Suprapubic skin (tissue), 4 donors: Measurements from ENCODE around the gene CPNE7. TPM values are rescaled to one million over a fixed set of nuclear protein-coding genes. Genes with fewer than 3 reads are reported as not detected.

ENCODE experiments used
- DNase-seq, 2 donors: peaks; one replicate each; pipeline ENCODE4 v3.0.0-alpha.2; 2019; ENCODE audit warnings: low spot score in 2 of 2
- H3K27ac ChIP-seq: fragments of 200-600 bp; sonication (generic); one replicate; pipeline ENCODE4 v1.5.1; 2019
- H3K27me3 ChIP-seq: fragments of 200-600 bp; sonication (generic); one replicate; pipeline ENCODE4 v1.5.1; 2019
- H3K36me3 ChIP-seq: fragments of 200-600 bp; sonication (generic); one replicate; pipeline ENCODE4 v1.5.1; 2019
- H3K4me1 ChIP-seq: fragments of 200-600 bp; sonication (generic); one replicate; pipeline ENCODE4 v1.5.1; 2019
- H3K4me3 ChIP-seq: fragments of 200-600 bp; sonication (generic); one replicate; pipeline ENCODE4 v1.5.1; 2019; ENCODE audit warnings: mild to moderate bottlenecking
- H3K9me3 ChIP-seq: fragments of 200-600 bp; sonication (generic); one replicate; pipeline ENCODE4 v1.5.1; 2019
- EP300 ChIP-seq: sonication (generic); formaldehyde crosslinking; IDR thresholded peaks from one replicate; pipeline ENCODE4 v1.6.1; 2017; ENCODE audit warnings: antibody characterized with exemption
- POLR2A ChIP-seq, 2 donors: fragments of 450-650 bp; IDR thresholded peaks; one replicate each; pipeline ENCODE4 v1.6.1; 2017; ENCODE audit warnings: antibody characterized with exemption in 2 of 2, mild to moderate bottlenecking in 2 of 2, moderate library complexity in 2 of 2
- POLR2AphosphoS5 ChIP-seq, 3 donors: sonication (generic); formaldehyde crosslinking; IDR thresholded peaks; one replicate each; pipeline ENCODE4 v1.6.1; 2017; ENCODE audit warnings: antibody characterized with exemption in 3 of 3
- WGBS: methylation state at CpG from one replicate; pipeline ENCODE4 v1.1.5; 2018; 5-methylcytosine and 5-hydroxymethylcytosine counted together
- total RNA-seq, 4 donors: library from RNA; depleted of rRNA; stranded (reverse); fragments of >200 nt; gene quantifications; one replicate each; pipeline ENCODE4 v1.1.0, GENCODE V29; 2016
- TF ChIP-seq, protein P1 (sequence below), 2 donors: fragments of 200-600 bp in 1 of 2; fragments of 450-650 bp in 1 of 2; sonication (generic) in 1 of 2; IDR thresholded peaks; one replicate each; pipeline ENCODE4 v1.5.1; 2016 to 2019; ENCODE audit warnings: antibody characterized with exemption in 2 of 2, mild to moderate bottlenecking in 1 of 2, moderate library complexity in 1 of 2

The CPNE7 gene
- total RNA-seq, 4 donors from 2014 or later: 0.51 to 12.9 (median 2.9) TPM; not detected in 1

GRCh38 chr16:89604764-89605163, 29.2 kb downstream of the CPNE7 start:
- TF ChIP-seq POLR2AphosphoS5 (IDR thresholded peaks at IDR 0.05) (no peak), EP300 (no peak), POLR2A (IDR thresholded peaks at IDR 0.05) (no peak)
- TF ChIP-seq, protein P1, sequence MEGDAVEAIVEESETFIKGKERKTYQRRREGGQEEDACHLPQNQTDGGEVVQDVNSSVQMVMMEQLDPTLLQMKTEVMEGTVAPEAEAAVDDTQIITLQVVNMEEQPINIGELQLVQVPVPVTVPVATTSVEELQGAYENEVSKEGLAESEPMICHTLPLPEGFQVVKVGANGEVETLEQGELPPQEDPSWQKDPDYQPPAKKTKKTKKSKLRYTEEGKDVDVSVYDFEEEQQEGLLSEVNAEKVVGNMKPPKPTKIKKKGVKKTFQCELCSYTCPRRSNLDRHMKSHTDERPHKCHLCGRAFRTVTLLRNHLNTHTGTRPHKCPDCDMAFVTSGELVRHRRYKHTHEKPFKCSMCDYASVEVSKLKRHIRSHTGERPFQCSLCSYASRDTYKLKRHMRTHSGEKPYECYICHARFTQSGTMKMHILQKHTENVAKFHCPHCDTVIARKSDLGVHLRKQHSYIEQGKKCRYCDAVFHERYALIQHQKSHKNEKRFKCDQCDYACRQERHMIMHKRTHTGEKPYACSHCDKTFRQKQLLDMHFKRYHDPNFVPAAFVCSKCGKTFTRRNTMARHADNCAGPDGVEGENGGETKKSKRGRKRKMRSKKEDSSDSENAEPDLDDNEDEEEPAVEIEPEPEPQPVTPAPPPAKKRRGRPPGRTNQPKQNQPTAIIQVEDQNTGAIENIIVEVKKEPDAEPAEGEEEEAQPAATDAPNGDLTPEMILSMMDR (IDR thresholded peaks at IDR 0.05): no peak
- WGBS: 78% methylated on average over 11 of the region's 16 CpGs

GRCh38 chr16:89605186-89605970, 29.8 kb downstream of the CPNE7 start:
- DNase-seq: no peak
- H3K27me3 ChIP-seq: peaks cover 11% of the 10 kb centered on the region
- TF ChIP-seq POLR2AphosphoS5 (IDR thresholded peaks at IDR 0.05) (no peak), POLR2A (IDR thresholded peaks at IDR 0.05) (no peak), EP300 (no peak)
- TF ChIP-seq, protein P1 (IDR thresholded peaks at IDR 0.05): no peak
- H3K4me3 ChIP-seq: no peak overlapping the region
- no CpG with 5 or more reads among the region's 34 CpGs for WGBS
- peaks cover 22% of the 10 kb centered on the region for H3K4me1 ChIP-seq
- H3K27ac ChIP-seq: no peak overlapping the region
- H3K36me3 ChIP-seq: no peaks in the 10 kb centered on the region
- no peaks in the 10 kb centered on the region for H3K9me3 ChIP-seq

More at GRCh38 chr16:89604764-89605163, 29.2 kb downstream of the CPNE7 start:
- H3K4me1 ChIP-seq: peaks cover 22% of the 10 kb centered on the region
- no peak overlapping the region for H3K4me3 ChIP-seq
- no peaks in the 10 kb centered on the region for H3K36me3 ChIP-seq
- DNase-seq: no peak
- H3K9me3 ChIP-seq: no peaks in the 10 kb centered on the region
- H3K27ac ChIP-seq: no peak overlapping the region
- H3K27me3 ChIP-seq: peaks cover 11% of the 10 kb centered on the region

DNA sequence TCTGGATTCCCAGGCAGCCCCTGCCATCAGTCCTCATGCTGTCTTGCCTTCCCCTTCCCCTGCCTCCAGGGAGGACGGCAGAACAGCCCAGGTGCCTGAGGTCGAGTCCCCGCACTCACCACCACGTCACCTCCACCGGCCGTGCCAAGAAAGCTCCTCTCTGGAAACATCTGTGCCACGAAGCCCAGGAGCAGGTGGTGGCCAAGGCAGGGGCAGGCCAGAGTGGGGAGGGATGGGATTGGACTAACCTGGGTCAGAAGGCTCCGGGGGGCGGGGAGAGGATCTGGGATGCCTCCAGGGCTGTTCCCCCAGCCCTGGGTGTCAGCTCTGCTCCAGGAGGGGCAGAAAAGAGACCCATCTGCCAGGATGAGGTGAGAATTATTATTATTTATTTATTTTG, 30.4 kb downstream of the CPNE7 start:
- 65% methylated on average over 9 of the region's 9 CpGs for WGBS
- Histone ChIP-seq H3K4me3 (no peak overlapping the region), H3K4me1 (peaks cover 22% of the 10 kb centered on the region), H3K36me3 (no peaks in the 10 kb centered on the region), H3K27ac (no peak overlapping the region), H3K27me3 (peaks cover 11% of the 10 kb centered on the region), H3K9me3 (no peaks in the 10 kb centered on the region)
- no peak for DNase-seq
- TF ChIP-seq POLR2A (IDR thresholded peaks at IDR 0.05) (no peak), EP300 (no peak), POLR2AphosphoS5 (IDR thresholded peaks at IDR 0.05) (no peak)
- TF ChIP-seq, protein P1 (IDR thresholded peaks at IDR 0.05): no peak

DNA sequence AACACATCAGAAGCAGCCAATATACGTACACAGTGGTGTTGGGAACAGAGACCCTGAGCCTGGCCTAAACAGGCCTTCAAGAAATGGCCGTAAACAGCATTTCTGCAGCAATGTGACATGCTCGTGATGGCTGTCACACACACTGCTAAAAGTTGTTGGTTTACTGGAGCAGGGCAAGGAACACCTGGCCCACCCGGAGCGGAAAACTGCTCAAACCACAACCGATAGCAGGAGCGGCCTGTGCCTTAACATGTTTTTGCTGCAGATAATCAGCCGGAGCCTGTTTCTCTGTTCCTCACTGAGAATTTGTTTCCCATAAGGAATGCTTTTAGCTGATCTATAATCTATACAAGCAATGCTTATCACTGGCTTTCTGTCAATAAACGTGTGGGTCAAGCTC, 31.9 kb downstream of the CPNE7 start:
- 84% methylated on average over 8 of the region's 9 CpGs for WGBS

More for the DNA sequence above, 31.9 kb downstream of the CPNE7 start:
- H3K4me1 ChIP-seq: peaks cover 14% of the 10 kb centered on the region
- TF ChIP-seq POLR2A (IDR thresholded peaks at IDR 0.05) (no peak), POLR2AphosphoS5 (IDR thresholded peaks at IDR 0.05) (no peak), EP300 (no peak)
- TF ChIP-seq, protein P1 (IDR thresholded peaks at IDR 0.05): no peak
- no peak for DNase-seq
- no peaks in the 10 kb centered on the region for H3K9me3 ChIP-seq
- H3K27ac ChIP-seq: no peak overlapping the region
- H3K36me3 ChIP-seq: no peaks in the 10 kb centered on the region
- no peak overlapping the region for H3K4me3 ChIP-seq
- H3K27me3 ChIP-seq: peaks cover 11% of the 10 kb centered on the region
